CD4-positive, alpha-beta memory T cell (primary cell): Measurements from ENCODE around the gene PLEKHG2. TPM values are rescaled to one million over a fixed set of nuclear protein-coding genes. Genes with fewer than 3 reads are reported as not detected.

Source experiments
- CTCF ChIA-PET: fragments of 350-600 bp; sonication (Branson Sonifier 250); formaldehyde crosslinking; loops from one replicate; lab custom pipeline; 2021; ENCODE audit warnings: inconsistent platforms; ENCODE audit not compliant: partially characterized antibody; lab: Charles Lee
- POLR2A ChIA-PET: fragments of 350-600 bp; sonication (Branson Sonifier 250); formaldehyde crosslinking; loops from one replicate; lab custom pipeline; 2021; ENCODE audit not compliant: partially characterized antibody; lab: Charles Lee
- DNase-seq, 5 donors: peaks; one replicate each; pipeline versions ENCODE4 v3.0.0 to v3.0.0-alpha.2; 2020 to 2022; ENCODE audit warnings: mixed read lengths in 1 of 5
- H3K27ac ChIP-seq: one replicate; pipeline ENCODE4 v1.7.0; 2013; ENCODE audit warnings: low read depth, low read length
- H3K27me3 ChIP-seq: 2 replicates; pipeline ENCODE4 v1.7.0; 2013; ENCODE audit warnings: mild to moderate bottlenecking, low read length, moderate library complexity; ENCODE audit not compliant: insufficient read depth
- H3K36me3 ChIP-seq: 2 replicates; pipeline ENCODE4 v1.7.0; 2013; ENCODE audit warnings: mild to moderate bottlenecking, low read length, moderate library complexity; ENCODE audit not compliant: insufficient read depth
- H3K4me1 ChIP-seq: 2 replicates; pipeline ENCODE4 v1.7.0; 2013; ENCODE audit warnings: mild to moderate bottlenecking, low read length, moderate library complexity; ENCODE audit not compliant: insufficient read depth
- H3K4me3 ChIP-seq, 2 donors: one replicate each; pipeline ENCODE4 v1.7.0; 2013; ENCODE audit warnings: low read length in 2 of 2, mild to moderate bottlenecking in 1 of 2
- H3K9me3 ChIP-seq, 2 donors: one replicate each; pipeline ENCODE4 v1.7.0; 2013; ENCODE audit warnings: low read length in 2 of 2, control low read depth in 1 of 2; ENCODE audit not compliant: control insufficient read depth in 1 of 2
- H3K27ac Mint-ChIP-seq, 7 donors: one replicate each; pipeline ENCODE4 v1.8.0; 2020 to 2021; ENCODE audit warnings: mixed read lengths in 7 of 7, mild to moderate bottlenecking in 6 of 7, inconsistent platforms in 3 of 7, moderate library complexity in 3 of 7
- H3K27me3 Mint-ChIP-seq, 2 donors: one replicate each; pipeline ENCODE4 v1.8.0; 2020 to 2021; ENCODE audit warnings: mixed read lengths in 2 of 2
- H3K36me3 Mint-ChIP-seq, 2 donors: one replicate each; pipeline ENCODE4 v1.8.0; 2020 to 2021; ENCODE audit warnings: mixed read lengths in 2 of 2, inconsistent platforms in 1 of 2, mild to moderate bottlenecking in 1 of 2
- H3K4me1 Mint-ChIP-seq, 4 donors: one replicate each; pipeline ENCODE4 v1.8.0; 2020 to 2021; ENCODE audit warnings: mixed read lengths in 4 of 4, mild to moderate bottlenecking in 1 of 4
- H3K4me3 Mint-ChIP-seq, 8 donors: one replicate each; pipeline ENCODE4 v1.8.0; 2020 to 2021; ENCODE audit warnings: mixed read lengths in 8 of 8, mild to moderate bottlenecking in 7 of 8, moderate library complexity in 6 of 8, inconsistent platforms in 3 of 8
- H3K9me3 Mint-ChIP-seq, 8 donors: one replicate each; pipeline ENCODE4 v1.8.0; 2020 to 2021; ENCODE audit warnings: mixed read lengths in 8 of 8, mild to moderate bottlenecking in 5 of 8, inconsistent platforms in 3 of 8, moderate library complexity in 1 of 8
- intact Hi-C: fragments of 100-400 bp; cut with micrococcal nuclease; formaldehyde crosslinking; loops from one replicate; pipeline ENCODE4 v1.15.1; 2023
- polyA plus RNA-seq, 2 donors: library from polyadenylated mRNA; unstranded; fragments of 300-500 nt; fragmentation: Illumina TruSeq; gene quantifications; one replicate each; pipeline ENCODE4 v1.2.3, GENCODE V29; 2021
- total RNA-seq, 2 experiments: library from RNA; stranded (reverse); gene quantifications; one replicate each; pipeline ENCODE4 v1.2.3, GENCODE V29; 2021

Gene PLEKHG2
- total RNA-seq (10 to 100 TPM; 12.1 to 17.0 TPM), polyA plus RNA-seq (1 to 10 TPM; 1.4 to 5.1 TPM)

GRCh38 chr19:39412100-39412866, at the start of gene PLEKHG2:
Gene PLEKHG2 (plus strand): TSS chr19:39412669. CDS start chr19:39414087, 1,418 bp downstream.
- ChIA-PET POLR2A (interaction anchor here (0.8 to 2.6 kb wide), 23 partner anchors 10 to 1158 kb away, joined by 3 to 384 read pairs (median 5); partner anchors contain the start of genes DYRK1B, GMFG, MED29 and PAF1), CTCF (interaction anchor here (1.0 to 2.3 kb wide), 10 partner anchors 15 to 291 kb away, joined by 3 to 215 read pairs (median 4); partner anchors contain the start of genes EID2B, GMFG, MED29 and PAF1)
- DNase-seq: peak; percentile 97 to 99 (median 98)
- Histone ChIP-seq H3K4me1 (peaks cover 32% of the 10 kb centered on the region), H3K27me3 (no peaks in the 10 kb centered on the region), H3K4me3 (peak within 1 kb of the TSS; percentile 69 to 74), H3K9me3 (no peaks in the 10 kb centered on the region), H3K27ac (peak within 1 kb of the TSS; percentile 100), H3K36me3 (peaks cover 18% of the 10 kb centered on the region)
- H3K4me3 Mint-ChIP-seq: peak within 1 kb of the TSS; percentile 76 to 98 (median 90)
- intact Hi-C loops: loop anchor here (1.0 kb wide), 8 partner anchors 11 to 290 kb away; partner anchors contain the start of genes EID2B, MED29, PAF1 and SAMD4B
- H3K36me3 Mint-ChIP-seq: peaks cover 20 to 53% of the 10 kb centered on the region in 2 donors
- H3K27ac Mint-ChIP-seq: peak within 1 kb of the TSS; percentile 94 to 100 (median 99)
- H3K27me3 Mint-ChIP-seq: peaks cover 0 to 7% of the 10 kb centered on the region in 2 donors
- H3K4me1 Mint-ChIP-seq: peaks cover 25 to 60% (median 34%) of the 10 kb centered on the region in 4 donors
- peaks cover 0 to 10% (median 0%) of the 10 kb centered on the region in 8 donors for H3K9me3 Mint-ChIP-seq

DNA sequence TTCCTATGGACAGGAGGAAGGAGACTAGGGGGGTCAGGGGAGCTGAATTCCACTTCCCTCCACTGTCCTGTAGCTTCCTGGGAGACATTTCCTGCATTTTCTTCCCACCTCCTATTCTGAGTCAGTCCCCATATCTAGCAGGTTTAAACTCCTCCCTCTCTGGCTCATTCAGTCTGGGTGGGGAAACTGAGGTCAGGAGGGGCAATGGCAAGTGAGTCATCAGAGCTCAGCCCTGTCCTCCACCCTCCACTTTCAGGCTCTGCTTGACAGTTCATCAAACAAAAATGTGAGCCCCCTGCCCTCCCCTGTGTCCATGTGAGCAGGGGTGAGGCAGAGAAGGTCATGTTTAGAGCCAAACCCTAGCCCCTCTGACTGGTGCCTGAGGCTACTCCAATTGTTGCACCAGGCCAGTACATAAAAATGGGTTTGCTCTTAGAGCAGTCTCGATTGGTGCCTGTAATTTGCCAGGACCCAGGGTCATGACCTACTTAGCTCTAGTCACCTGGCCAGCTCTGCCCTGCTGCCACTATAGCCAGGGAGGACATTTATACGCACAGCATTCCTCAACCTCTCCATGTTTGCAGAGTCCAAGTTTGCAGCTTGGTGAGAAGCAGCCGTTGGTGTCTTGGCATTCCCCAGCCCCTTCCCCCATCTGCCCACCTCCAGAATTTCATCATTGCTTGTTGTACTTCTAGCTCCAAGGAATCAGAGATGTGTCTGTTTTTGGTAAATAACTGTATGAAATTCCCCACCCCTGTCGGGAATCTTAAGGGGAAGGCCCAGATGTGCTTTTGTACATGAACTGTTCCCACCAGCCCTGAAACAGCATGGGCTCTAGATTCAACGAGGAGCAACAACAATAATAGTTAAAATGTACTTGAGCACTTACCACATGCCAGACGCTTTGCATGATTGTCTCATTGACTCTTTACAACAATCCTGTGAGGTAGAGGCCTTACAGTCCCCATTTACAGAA, 49.5 kb upstream of the PLEKHG2 start:
- Mint-ChIP-seq H3K27me3 (no peaks in the 10 kb centered on the region), H3K9me3 (no peaks in the 10 kb centered on the region), H3K4me1 (peaks cover 0 to 6% (median 0%) of the 10 kb centered on the region in 4 donors), H3K27ac (peak overlapping the region in 6 of 7 donors; percentile 17 to 87 (median 63)), H3K36me3 (peaks cover 25 to 64% of the 10 kb centered on the region in 2 donors), H3K4me3 (no peak overlapping the region)
- Histone ChIP-seq H3K27ac (no peak overlapping the region), H3K9me3 (no peaks in the 10 kb centered on the region), H3K4me3 (no peak overlapping the region), H3K36me3 (peaks cover 47% of the 10 kb centered on the region), H3K27me3 (no peaks in the 10 kb centered on the region), H3K4me1 (no peaks in the 10 kb centered on the region)
- POLR2A ChIA-PET: interaction anchor here (1.2 kb wide), 1 partner anchor 10 kb away, joined by 3 read pairs; no protein-coding TSS in a partner anchor
- no peak for DNase-seq
- intact Hi-C loops: no loop called here
- CTCF ChIA-PET: interaction anchor here (1.1 kb wide), 1 partner anchor 406 kb away, joined by 3 read pairs; no protein-coding TSS in a partner anchor

GRCh38 chr19:39363901-39364457, 48.5 kb upstream of the PLEKHG2 start:
- ChIA-PET CTCF (no interaction called here), POLR2A (no interaction called here)

DNA sequence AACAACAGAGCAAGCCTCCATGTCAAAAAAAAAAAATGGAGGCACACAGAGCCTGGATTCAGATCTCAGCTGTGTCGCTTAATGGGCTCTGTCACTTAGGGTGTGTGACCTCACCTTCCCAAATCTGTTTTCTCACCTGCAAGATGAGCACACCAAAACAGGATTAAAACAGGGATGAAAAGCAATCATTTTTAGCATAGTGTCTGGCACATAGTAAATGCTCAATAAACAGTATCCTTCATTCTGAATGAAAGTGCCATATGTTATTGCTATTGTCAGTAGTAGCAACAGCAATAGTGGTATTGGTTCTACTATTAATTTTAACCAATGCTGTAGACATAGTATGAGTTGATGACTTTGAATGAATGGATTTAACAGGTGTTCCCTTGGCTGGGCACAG, 46.9 kb upstream of the PLEKHG2 start:
- POLR2A ChIA-PET: no interaction called here
- H3K36me3 Mint-ChIP-seq: peaks cover 28 to 63% of the 10 kb centered on the region in 2 donors
- H3K27me3 Mint-ChIP-seq: no peaks in the 10 kb centered on the region
- H3K9me3 Mint-ChIP-seq: no peaks in the 10 kb centered on the region
- Histone ChIP-seq H3K27me3 (no peaks in the 10 kb centered on the region), H3K4me3 (no peak overlapping the region), H3K4me1 (no peaks in the 10 kb centered on the region), H3K9me3 (no peaks in the 10 kb centered on the region), H3K27ac (no peak overlapping the region), H3K36me3 (peaks cover 40% of the 10 kb centered on the region)
- H3K4me1 Mint-ChIP-seq: peaks cover 0 to 3% (median 0%) of the 10 kb centered on the region in 4 donors
- intact Hi-C loops: no loop called here
- H3K27ac Mint-ChIP-seq: no peak overlapping the region
- no peak for DNase-seq
- CTCF ChIA-PET: no interaction called here
- H3K4me3 Mint-ChIP-seq: no peak overlapping the region

More at GRCh38 chr19:39363901-39364457, 48.5 kb upstream of the PLEKHG2 start:
- DNase-seq: no peak
- peaks cover 0 to 6% (median 0%) of the 10 kb centered on the region in 4 donors for H3K4me1 Mint-ChIP-seq
- Histone ChIP-seq H3K27me3 (no peaks in the 10 kb centered on the region), H3K4me1 (no peaks in the 10 kb centered on the region), H3K36me3 (peaks cover 38% of the 10 kb centered on the region), H3K27ac (no peak overlapping the region), H3K9me3 (no peaks in the 10 kb centered on the region), H3K4me3 (no peak overlapping the region)
- H3K36me3 Mint-ChIP-seq: peaks cover 25 to 65% of the 10 kb centered on the region in 2 donors
- no peak overlapping the region for H3K4me3 Mint-ChIP-seq
- no peaks in the 10 kb centered on the region for H3K9me3 Mint-ChIP-seq
- peak overlapping the region in 3 of 7 donors; percentile 29 to 84 (median 79) for H3K27ac Mint-ChIP-seq
- H3K27me3 Mint-ChIP-seq: no peaks in the 10 kb centered on the region
- intact Hi-C loops: no loop called here

DNA sequence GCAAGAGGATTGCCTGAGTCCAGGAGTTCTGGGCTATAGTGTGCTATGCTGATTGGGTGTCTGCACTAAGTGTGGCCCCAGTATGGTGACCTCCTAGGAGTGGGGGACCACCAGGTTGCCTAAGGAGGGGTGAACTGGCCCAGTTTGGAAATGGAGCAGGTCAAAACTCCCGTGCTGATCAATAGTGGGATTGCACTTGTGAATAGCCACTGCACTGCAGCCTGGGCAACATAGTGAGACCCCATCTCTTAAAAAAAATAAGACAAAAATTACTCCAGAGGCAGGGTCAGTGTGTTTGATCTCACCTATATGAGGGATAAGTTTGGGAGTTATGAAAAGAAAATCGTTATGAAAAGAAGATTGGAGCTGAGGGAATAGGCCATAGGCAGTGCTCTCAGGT, 43.3 kb upstream of the PLEKHG2 start:
- Mint-ChIP-seq H3K27me3 (no peaks in the 10 kb centered on the region), H3K4me1 (peaks cover 0 to 3% (median 0%) of the 10 kb centered on the region in 4 donors), H3K36me3 (peaks cover 27 to 57% of the 10 kb centered on the region in 2 donors), H3K9me3 (no peaks in the 10 kb centered on the region), H3K27ac (peak overlapping the region in 1 of 7 donors; percentile 75), H3K4me3 (no peak overlapping the region)
- intact Hi-C loops: no loop called here
- no peak overlapping the region for H3K4me3 ChIP-seq
- H3K36me3 ChIP-seq: peaks cover 25% of the 10 kb centered on the region
- DNase-seq: no peak
- H3K27me3 ChIP-seq: no peaks in the 10 kb centered on the region
- CTCF ChIA-PET: interaction anchor here (1.4 kb wide), 1 partner anchor 259 kb away, joined by 3 read pairs; no protein-coding TSS in a partner anchor
- POLR2A ChIA-PET: interaction anchor here (0.8 kb wide), 1 partner anchor 22 kb away, joined by 3 read pairs; the partner anchor contains the start of genes MED29 and PAF1
- H3K9me3 ChIP-seq: no peaks in the 10 kb centered on the region
- no peaks in the 10 kb centered on the region for H3K4me1 ChIP-seq
- no peak overlapping the region for H3K27ac ChIP-seq

DNA sequence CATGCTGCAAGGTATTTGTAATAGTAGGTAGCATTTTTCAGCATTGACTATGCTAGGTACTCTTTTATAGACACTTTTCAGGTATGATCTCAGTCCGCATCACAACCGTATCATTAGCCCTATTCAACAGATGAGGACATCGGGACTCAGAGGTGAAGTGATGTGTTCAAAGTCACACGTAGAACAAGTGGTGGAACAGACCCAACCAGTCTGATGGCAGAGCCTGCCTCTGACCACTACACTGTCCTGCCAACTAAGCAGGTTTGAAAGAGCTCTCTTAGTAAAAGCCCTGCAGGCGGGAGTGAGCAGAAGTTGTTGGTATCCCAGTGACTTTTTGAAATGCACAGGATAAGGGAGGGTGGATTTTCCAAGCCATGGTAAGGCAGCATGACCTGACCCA, 41.7 kb upstream of the PLEKHG2 start:
- no peaks in the 10 kb centered on the region for H3K27me3 ChIP-seq
- ChIA-PET POLR2A (no interaction called here), CTCF (no interaction called here)
- DNase-seq: no peak
- H3K27ac ChIP-seq: no peak overlapping the region
- peaks cover 26% of the 10 kb centered on the region for H3K36me3 ChIP-seq
- no peaks in the 10 kb centered on the region for H3K4me1 ChIP-seq
- H3K9me3 ChIP-seq: no peaks in the 10 kb centered on the region
- Mint-ChIP-seq H3K4me3 (no peak overlapping the region), H3K4me1 (peaks cover 0 to 2% (median 0%) of the 10 kb centered on the region in 4 donors), H3K36me3 (peaks cover 29 to 57% of the 10 kb centered on the region in 2 donors), H3K27me3 (no peaks in the 10 kb centered on the region), H3K27ac (peak overlapping the region in 1 of 7 donors; percentile 60), H3K9me3 (no peaks in the 10 kb centered on the region)
- intact Hi-C loops: no loop called here
- no peak overlapping the region for H3K4me3 ChIP-seq
